H9 (cell line): ENCODE data around the gene CTAG2. TPM values are rescaled to one million over a fixed set of nuclear protein-coding genes. Genes with fewer than 3 reads are reported as not detected.
"Not testable (repeated sequence)": the region's sequence is repeated elsewhere in the genome, so short reads cannot be mapped to it uniquely, and the experiment has no call there.

Experiments used
- DNase-seq: peaks from one replicate; pipeline ENCODE4 v3.0.0-alpha.2; 2017
- H2AFZ ChIP-seq: one replicate; pipeline ENCODE4 v1.6.1; 2013; ENCODE audit warnings: mild to moderate bottlenecking, low read length, control low read depth, moderate library complexity
- H2AK5ac ChIP-seq: 2 replicates; pipeline ENCODE4 v1.6.1; 2013; ENCODE audit warnings: low read length, control low read depth, mixed read lengths; ENCODE audit not compliant: insufficient read length
- H2BK120ac ChIP-seq: one replicate; pipeline ENCODE4 v1.6.1; 2013; ENCODE audit warnings: low read depth, mild to moderate bottlenecking, low read length, control low read depth, inconsistent platforms; ENCODE audit not compliant: poor library complexity, severe bottlenecking
- H2BK12ac ChIP-seq: 2 replicates; pipeline ENCODE4 v1.6.1; 2013; ENCODE audit warnings: low read length, control low read depth, mixed read lengths, low read depth; ENCODE audit not compliant: insufficient read length
- H2BK15ac ChIP-seq: 2 replicates; pipeline ENCODE4 v1.6.1; 2013; ENCODE audit warnings: low read depth, low read length, control low read depth
- H2BK20ac ChIP-seq: one replicate; pipeline ENCODE4 v1.6.1; 2013; ENCODE audit warnings: low read depth, mild to moderate bottlenecking, low read length, control low read depth, inconsistent platforms; ENCODE audit not compliant: poor library complexity, severe bottlenecking
- H2BK5ac ChIP-seq: 2 replicates; pipeline ENCODE4 v1.6.1; 2013; ENCODE audit warnings: low read length, control low read depth, mixed read lengths; ENCODE audit not compliant: insufficient read length
- H3K14ac ChIP-seq: 2 replicates; pipeline ENCODE4 v1.6.1; 2013; ENCODE audit warnings: low read length, control low read depth; ENCODE audit not compliant: insufficient read depth
- H3K18ac ChIP-seq: 2 replicates; pipeline ENCODE4 v1.6.1; 2013; ENCODE audit warnings: low read depth, mild to moderate bottlenecking, mixed read lengths, low read length, control low read depth; ENCODE audit not compliant: insufficient read length
- H3K23ac ChIP-seq: 2 replicates; pipeline ENCODE4 v1.6.1; 2013; ENCODE audit warnings: low read length, control low read depth, mixed read lengths, low read depth; ENCODE audit not compliant: insufficient read length
- H3K23me2 ChIP-seq: 2 replicates; pipeline ENCODE4 v1.6.1; 2013; ENCODE audit warnings: low read depth, mild to moderate bottlenecking, mixed read lengths, low read length, control low read depth; ENCODE audit not compliant: insufficient read length, poor library complexity, severe bottlenecking
- H3K27ac ChIP-seq: 2 replicates; pipeline ENCODE4 v1.5.1; 2013; ENCODE audit warnings: low read length, control low read depth, mixed read lengths, low read depth; ENCODE audit not compliant: insufficient read length
- H3K27me3 ChIP-seq: 2 replicates; pipeline ENCODE4 v1.6.1; 2013; ENCODE audit warnings: low read length, control low read depth, inconsistent platforms; ENCODE audit not compliant: insufficient read depth
- H3K4ac ChIP-seq: 2 replicates; pipeline ENCODE4 v1.6.1; 2013; ENCODE audit warnings: low read depth, mild to moderate bottlenecking, control low read depth, inconsistent platforms, low read length, moderate library complexity
- H3K4me1 ChIP-seq: 2 replicates; pipeline ENCODE4 v1.6.1; 2013; ENCODE audit warnings: low read length, control low read depth, inconsistent platforms; ENCODE audit not compliant: insufficient read depth
- H3K4me2 ChIP-seq: 2 replicates; pipeline ENCODE4 v1.6.1; 2013; ENCODE audit warnings: low read length, control low read depth, mixed read lengths; ENCODE audit not compliant: insufficient read length, insufficient read depth
- H3K56ac ChIP-seq: 2 replicates; pipeline ENCODE4 v1.6.1; 2013; ENCODE audit warnings: low read depth, mild to moderate bottlenecking, mixed read lengths, low read length, control low read depth; ENCODE audit not compliant: insufficient read length
- H3K79me1 ChIP-seq: 2 replicates; pipeline ENCODE4 v1.6.1; 2013; ENCODE audit warnings: low read depth, mild to moderate bottlenecking, moderate library complexity, low read length, control low read depth, inconsistent platforms; ENCODE audit not compliant: insufficient read depth, poor library complexity, severe bottlenecking
- H3K79me2 ChIP-seq: 2 replicates; pipeline ENCODE4 v1.6.1; 2013; ENCODE audit warnings: low read length, control low read depth, inconsistent platforms; ENCODE audit not compliant: insufficient read depth
- H3K9ac ChIP-seq: 2 replicates; pipeline ENCODE4 v1.6.1; 2013; ENCODE audit warnings: low read length, control low read depth, mixed read lengths; ENCODE audit not compliant: insufficient read length; ENCODE audit errors: extremely low read depth
- H3K9me3 ChIP-seq: one replicate; pipeline ENCODE4 v1.6.1; 2013; ENCODE audit warnings: low read depth, low read length, inconsistent platforms; ENCODE audit not compliant: control insufficient read depth
- H3T11ph ChIP-seq: one replicate; pipeline ENCODE4 v1.6.1; 2013; ENCODE audit warnings: mild to moderate bottlenecking, low read length, control low read depth, inconsistent platforms
- H4K20me1 ChIP-seq: one replicate; pipeline ENCODE4 v1.6.1; 2013; ENCODE audit not compliant: control insufficient read depth, insufficient read length, insufficient read depth
- H4K5ac ChIP-seq: 2 replicates; pipeline ENCODE4 v1.6.1; 2013; ENCODE audit warnings: low read depth, mild to moderate bottlenecking, mixed read lengths, low read length, control low read depth; ENCODE audit not compliant: insufficient read length
- H4K8ac ChIP-seq: replicated peaks from 2 replicates; pipeline ENCODE4 v1.6.1; 2013; ENCODE audit warnings: low read length, control low read depth, mixed read lengths, low read depth; ENCODE audit not compliant: insufficient read length
- H4K91ac ChIP-seq: 2 replicates; pipeline ENCODE4 v1.6.1; 2013; ENCODE audit warnings: low read depth, mild to moderate bottlenecking, moderate library complexity, mixed read lengths, low read length, control low read depth; ENCODE audit not compliant: insufficient read length
- H3K27ac Mint-ChIP-seq, 3 experiments: 2 replicates in 2 of 3; 3 replicates in 1 of 3; pipeline ENCODE4 v1.8.0; 2020 to 2021; ENCODE audit warnings: mixed read lengths in 3 of 3, mild to moderate bottlenecking in 1 of 3, moderate library complexity in 1 of 3
- H3K27me3 Mint-ChIP-seq: 2 replicates; pipeline ENCODE4 v1.8.0; 2021; ENCODE audit warnings: low read depth, mild to moderate bottlenecking, moderate library complexity, mixed read lengths
- H3K36me3 Mint-ChIP-seq, 3 experiments: 2 replicates in 2 of 3; 3 replicates in 1 of 3; pipeline ENCODE4 v1.8.0; 2020 to 2021; ENCODE audit warnings: low read depth in 3 of 3, mixed read lengths in 3 of 3; ENCODE audit not compliant: insufficient read depth in 1 of 3
- H3K4me1 Mint-ChIP-seq, 2 experiments: 2 replicates each; pipeline ENCODE4 v1.8.0; 2020; ENCODE audit warnings: mixed read lengths in 2 of 2
- H3K4me3 Mint-ChIP-seq, 2 experiments: 2 replicates in 1 of 2; 3 replicates in 1 of 2; pipeline ENCODE4 v1.8.0; 2020 to 2021; ENCODE audit warnings: mild to moderate bottlenecking in 2 of 2, mixed read lengths in 2 of 2, moderate library complexity in 1 of 2
- H3K9me3 Mint-ChIP-seq, 2 experiments: 2 replicates in 1 of 2; 3 replicates in 1 of 2; pipeline ENCODE4 v1.8.0; 2020; ENCODE audit warnings: mild to moderate bottlenecking in 2 of 2, mixed read lengths in 2 of 2, moderate library complexity in 1 of 2
- WGBS: extraction: QIAGEN DNeasy Blood & Tissue Kit; methylation state at CpG from one replicate; pipeline ENCODE4 v1.1.7; 2013; ENCODE audit warnings: missing lambda C conversion rate, low lambda C conversion rate, mixed read lengths; ENCODE audit not compliant: insufficient read length; ENCODE audit errors: extremely low coverage; 5-methylcytosine and 5-hydroxymethylcytosine counted together
- total RNA-seq: library from RNA; stranded (reverse); gene quantifications from 2 replicates; pipeline ENCODE4 v1.2.1, GENCODE V29; 2021
- TF ChIP-seq, protein P1 (sequence below): fragments of 200-600 bp; sonication (generic); conservative IDR thresholded peaks from 3 replicates; pipeline ENCODE4 v1.8.0; 2021; ENCODE audit warnings: antibody characterized with exemption, mild to moderate bottlenecking

CTAG2 gene
- total RNA-seq, 1 experiment from 2014 or later = not detected

DNA sequence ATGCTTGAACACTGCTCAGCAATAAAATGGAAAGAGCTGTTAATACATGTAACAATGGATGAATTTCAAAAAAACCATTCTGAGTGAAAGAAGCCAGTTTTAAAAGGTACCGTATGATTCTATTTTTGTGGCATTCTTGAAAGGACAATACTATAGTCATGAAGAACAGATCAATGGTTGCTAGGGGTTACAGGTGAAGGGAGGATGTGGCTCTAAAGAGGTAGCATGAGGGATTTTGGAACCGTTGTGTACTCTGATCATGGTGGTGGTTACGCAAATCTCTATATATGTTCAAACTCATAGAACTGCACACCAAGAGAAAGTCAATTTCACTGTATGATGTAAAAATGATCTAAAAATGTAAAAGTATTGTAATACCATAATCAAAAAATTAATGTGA is 40.0 kb upstream of the CTAG2 start:
- H3K27me3 Mint-ChIP-seq = peaks cover 3% of the 10 kb centered on the region; the same call in 1 of the 2 replicates
- Histone ChIP-seq H3K4me1 (no peaks in the 10 kb centered on the region), H3T11ph (no peak overlapping the region), H4K91ac (no peak overlapping the region), H4K5ac (no peak overlapping the region), H3K23ac (no peak overlapping the region), H2BK120ac (no peak overlapping the region), H2AFZ (no peak overlapping the region), H4K8ac (no peak overlapping the region), H3K4ac (no peak overlapping the region), H3K23me2 (no peaks in the 10 kb centered on the region), H3K79me2 (no peaks in the 10 kb centered on the region), H2BK20ac (no peak overlapping the region), H2BK15ac (no peak overlapping the region), H2BK12ac (no peak overlapping the region), H3K27me3 (no peaks in the 10 kb centered on the region), H3K56ac (no peak overlapping the region), H3K79me1 (no peaks in the 10 kb centered on the region), H2AK5ac (no peak overlapping the region), H3K4me2 (no peak overlapping the region), H3K27ac (no peak overlapping the region), H3K9me3 (peaks cover 25% of the 10 kb centered on the region), H4K20me1 (no peaks in the 10 kb centered on the region), H3K18ac (no peak overlapping the region), H3K14ac (no peak overlapping the region), H3K9ac (no peak overlapping the region), H2BK5ac (no peak overlapping the region)
- H3K4me3 Mint-ChIP-seq = no peak overlapping the region
- no peak for DNase-seq
- no peak overlapping the region for H3K27ac Mint-ChIP-seq
- H3K9me3 Mint-ChIP-seq = peaks cover 60 to 61% of the 10 kb centered on the region in 2 experiments
- peaks cover 4% of the 10 kb centered on the region in 2 experiments for H3K4me1 Mint-ChIP-seq
- TF ChIP-seq, protein P1, sequence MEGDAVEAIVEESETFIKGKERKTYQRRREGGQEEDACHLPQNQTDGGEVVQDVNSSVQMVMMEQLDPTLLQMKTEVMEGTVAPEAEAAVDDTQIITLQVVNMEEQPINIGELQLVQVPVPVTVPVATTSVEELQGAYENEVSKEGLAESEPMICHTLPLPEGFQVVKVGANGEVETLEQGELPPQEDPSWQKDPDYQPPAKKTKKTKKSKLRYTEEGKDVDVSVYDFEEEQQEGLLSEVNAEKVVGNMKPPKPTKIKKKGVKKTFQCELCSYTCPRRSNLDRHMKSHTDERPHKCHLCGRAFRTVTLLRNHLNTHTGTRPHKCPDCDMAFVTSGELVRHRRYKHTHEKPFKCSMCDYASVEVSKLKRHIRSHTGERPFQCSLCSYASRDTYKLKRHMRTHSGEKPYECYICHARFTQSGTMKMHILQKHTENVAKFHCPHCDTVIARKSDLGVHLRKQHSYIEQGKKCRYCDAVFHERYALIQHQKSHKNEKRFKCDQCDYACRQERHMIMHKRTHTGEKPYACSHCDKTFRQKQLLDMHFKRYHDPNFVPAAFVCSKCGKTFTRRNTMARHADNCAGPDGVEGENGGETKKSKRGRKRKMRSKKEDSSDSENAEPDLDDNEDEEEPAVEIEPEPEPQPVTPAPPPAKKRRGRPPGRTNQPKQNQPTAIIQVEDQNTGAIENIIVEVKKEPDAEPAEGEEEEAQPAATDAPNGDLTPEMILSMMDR = no peak
- peaks cover 0 to 6% (median 3%) of the 10 kb centered on the region in 3 experiments; a peak in 4 of 7 replicates for H3K36me3 Mint-ChIP-seq
- WGBS = no CpG with 5 or more reads among the region's 3 CpGs

DNA sequence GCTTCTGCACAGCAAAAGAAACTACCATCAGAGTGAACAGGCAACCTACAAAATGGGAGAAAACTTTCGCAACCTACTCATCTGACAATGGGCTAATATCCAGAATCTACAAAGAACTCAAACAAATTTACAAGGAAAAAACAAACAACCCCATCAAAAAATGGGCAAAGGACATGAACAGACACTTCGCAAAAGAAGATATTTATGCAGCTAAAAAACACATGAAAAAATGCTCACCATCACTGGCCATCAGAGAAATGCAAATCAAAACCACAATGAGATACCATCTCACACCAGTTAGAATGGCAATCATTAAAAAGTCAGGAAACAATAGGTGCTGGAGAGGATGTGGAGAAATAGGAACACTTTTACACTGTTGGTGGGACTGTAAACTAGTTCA is 37.1 kb upstream of the CTAG2 start:
- not testable (repeated sequence) for H4K91ac ChIP-seq, H3K56ac ChIP-seq, H2BK15ac ChIP-seq, H3K36me3 Mint-ChIP-seq, H3K4me1 Mint-ChIP-seq, DNase-seq, H3T11ph ChIP-seq, H3K27me3 ChIP-seq, H3K4me1 ChIP-seq, H4K8ac ChIP-seq, H3K23me2 ChIP-seq, H4K5ac ChIP-seq, H3K27me3 Mint-ChIP-seq, H4K20me1 ChIP-seq, H3K14ac ChIP-seq, H3K79me1 ChIP-seq, H3K27ac ChIP-seq, H2BK20ac ChIP-seq, H3K18ac ChIP-seq, H2BK12ac ChIP-seq, H3K23ac ChIP-seq, H3K9me3 ChIP-seq, H2AFZ ChIP-seq, H3K4ac ChIP-seq, H3K4me2 ChIP-seq, H2BK120ac ChIP-seq, H2AK5ac ChIP-seq, H3K27ac Mint-ChIP-seq, H3K4me3 Mint-ChIP-seq, H3K79me2 ChIP-seq, H3K9ac ChIP-seq, H2BK5ac ChIP-seq
- peaks cover 50 to 53% of the 10 kb centered on the region in 2 experiments for H3K9me3 Mint-ChIP-seq
- no CpG with 5 or more reads among the region's 2 CpGs for WGBS
